ENCODE data around the gene TRIM77. TPM values are rescaled to one million over a fixed set of nuclear protein-coding genes. Genes with fewer than 3 reads are reported as not detected.
"Not testable (repeated sequence)": the region's sequence is repeated elsewhere in the genome, so short reads cannot be mapped to it uniquely, and the experiment has no call there.

The TRIM77 gene, protein sequence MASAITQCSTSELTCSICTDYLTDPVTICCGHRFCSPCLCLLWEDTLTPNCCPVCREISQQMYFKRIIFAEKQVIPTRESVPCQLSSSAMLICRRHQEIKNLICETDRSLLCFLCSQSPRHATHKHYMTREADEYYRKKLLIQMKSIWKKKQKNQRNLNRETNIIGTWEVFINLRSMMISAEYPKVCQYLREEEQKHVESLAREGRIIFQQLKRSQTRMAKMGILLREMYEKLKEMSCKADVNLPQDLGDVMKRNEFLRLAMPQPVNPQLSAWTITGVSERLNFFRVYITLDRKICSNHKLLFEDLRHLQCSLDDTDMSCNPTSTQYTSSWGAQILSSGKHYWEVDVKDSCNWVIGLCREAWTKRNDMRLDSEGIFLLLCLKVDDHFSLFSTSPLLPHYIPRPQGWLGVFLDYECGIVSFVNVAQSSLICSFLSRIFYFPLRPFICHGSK
- total RNA-seq (not detected), polyA plus RNA-seq (not detected)

- H3K27ac ChIP-seq (ENCODE audit: low read depth); H3K4me3 ChIP-seq (ENCODE audit: low read depth, low read length); H3K36me3 ChIP-seq (ENCODE audit: insufficient read depth); H3K4me1 ChIP-seq (ENCODE audit: insufficient read depth); DNase-seq (ENCODE audit: extremely low spot score): not testable (repeated sequence)
- 87% methylated on average over 2 of the region's 2 CpGs for WGBS
These were observed at the start of gene TRIM77 for GRCh38 chr11:89709999-89710398. TRIM77 (plus strand) TSS chr11:89710299; CDS start chr11:89710299, 0 bp downstream.

DNA sequence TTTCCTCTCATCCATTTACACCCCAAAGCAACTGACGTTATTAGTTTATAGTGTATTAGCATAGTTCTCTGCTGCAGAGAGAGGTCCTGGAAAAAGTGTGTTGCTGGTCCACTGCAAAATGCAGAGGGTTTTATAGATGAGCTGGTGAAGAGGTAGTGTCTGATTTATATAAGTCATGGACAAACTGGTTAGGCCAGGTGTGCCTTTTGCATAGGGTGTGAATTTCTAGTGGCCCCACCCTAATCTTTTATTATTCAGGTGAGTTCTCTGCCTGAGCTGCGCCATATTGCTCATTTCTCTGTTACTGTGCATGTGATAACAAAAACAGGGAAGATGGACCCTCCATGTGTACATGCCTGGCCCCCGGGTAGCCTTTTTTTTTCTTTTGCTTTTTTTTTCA, 43.1 kb upstream of the TRIM77 start:
- WGBS = 81% methylated on average over 3 of the region's 3 CpGs
- H3K4me1 ChIP-seq (ENCODE audit: insufficient read depth) = no peaks in the 10 kb centered on the region
- no peak for DNase-seq (ENCODE audit: extremely low spot score)
- H3K36me3 ChIP-seq (ENCODE audit: insufficient read depth) = no peaks in the 10 kb centered on the region
- no peak overlapping the region for H3K4me3 ChIP-seq (ENCODE audit: low read depth, low read length)
- no peak overlapping the region for H3K27ac ChIP-seq (ENCODE audit: low read depth)

DNA sequence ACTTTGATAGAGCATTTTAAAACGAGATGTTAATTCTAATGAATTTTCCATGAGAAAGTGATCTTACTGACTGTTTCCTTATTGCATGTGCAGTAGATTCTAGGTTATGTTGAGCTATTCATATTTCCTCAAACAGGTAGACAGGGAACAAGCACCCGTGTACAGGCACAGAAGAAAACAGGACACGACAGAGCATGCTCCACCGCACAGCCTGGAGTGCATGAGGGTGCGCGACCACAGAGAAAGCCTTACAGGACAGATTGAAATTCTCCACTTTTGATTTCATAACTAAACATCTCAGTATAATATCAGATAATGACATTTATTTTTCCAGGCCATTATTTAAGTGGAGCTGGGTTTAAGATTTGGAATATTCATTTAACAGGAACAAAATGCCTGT, 41.9 kb upstream of the TRIM77 start:
- not testable (repeated sequence) for H3K27ac ChIP-seq (ENCODE audit: low read depth); H3K36me3 ChIP-seq (ENCODE audit: insufficient read depth); H3K4me1 ChIP-seq (ENCODE audit: insufficient read depth); DNase-seq (ENCODE audit: extremely low spot score); H3K4me3 ChIP-seq (ENCODE audit: low read depth, low read length)
- 63% methylated on average over 6 of the region's 6 CpGs for WGBS

- not testable (repeated sequence) for DNase-seq (ENCODE audit: extremely low spot score); H3K4me1 ChIP-seq (ENCODE audit: insufficient read depth); H3K4me3 ChIP-seq (ENCODE audit: low read depth, low read length); H3K27ac ChIP-seq (ENCODE audit: low read depth); H3K36me3 ChIP-seq (ENCODE audit: insufficient read depth)
These were observed 40.5 kb upstream of the TRIM77 start for GRCh38 chr11:89669586-89669985.

DNA sequence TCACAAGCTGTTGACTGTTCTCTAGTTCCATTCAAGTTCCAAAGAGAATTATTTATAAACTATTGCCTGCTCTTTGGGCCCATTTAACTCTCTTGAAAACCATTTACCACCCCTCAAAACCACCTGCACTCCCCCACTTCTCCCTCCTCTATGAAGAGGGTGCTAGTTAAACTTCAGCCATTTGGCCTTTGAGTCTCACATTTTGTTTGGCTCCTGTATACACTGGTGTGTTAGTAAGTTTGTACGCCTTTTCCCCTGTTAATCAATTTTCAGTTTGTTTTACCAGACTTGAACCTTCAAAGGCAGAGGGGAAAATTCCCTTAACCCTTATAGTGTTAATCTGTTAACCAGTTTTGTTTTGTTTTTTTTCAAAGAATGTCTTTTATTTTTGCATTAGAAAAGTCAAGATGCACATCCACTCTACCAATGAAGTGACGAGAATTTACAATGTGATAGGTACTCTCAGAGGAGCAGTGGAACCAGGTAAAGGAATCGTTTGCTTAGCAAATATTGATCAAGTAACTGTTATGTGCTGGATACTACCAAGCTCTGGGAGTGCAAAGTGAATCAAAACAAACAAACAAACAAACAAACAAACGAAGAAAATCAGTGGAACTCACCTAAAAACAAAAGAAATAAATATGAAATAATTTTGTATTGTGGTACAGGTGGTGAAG, 40.0 kb upstream of the TRIM77 start:
- H3K4me3 ChIP-seq (ENCODE audit: low read depth, low read length); H3K27ac ChIP-seq (ENCODE audit: low read depth); H3K36me3 ChIP-seq (ENCODE audit: insufficient read depth); DNase-seq (ENCODE audit: extremely low spot score); H3K4me1 ChIP-seq (ENCODE audit: insufficient read depth): not testable (repeated sequence)
- 69% methylated on average over 4 of the region's 4 CpGs for WGBS

DNA sequence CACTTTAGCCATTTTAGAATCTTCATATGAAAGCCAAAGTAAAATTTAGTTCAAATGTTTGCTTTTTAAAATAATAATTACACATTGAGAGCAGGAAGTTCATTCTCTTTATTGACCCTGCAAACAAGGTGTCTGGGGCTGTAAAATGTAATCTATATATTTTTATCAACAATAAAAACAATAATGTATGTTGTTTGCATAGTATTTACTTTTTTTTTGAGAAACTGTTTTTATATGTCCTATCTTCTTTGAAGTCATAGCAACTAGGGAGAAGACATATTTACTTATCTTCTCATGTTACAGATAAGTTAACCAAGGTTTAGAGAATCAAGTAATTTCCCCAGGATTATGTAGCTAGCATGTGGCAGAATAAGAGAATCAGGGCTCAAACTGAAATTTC, 37.6 kb upstream of the TRIM77 start:
- DNase-seq (ENCODE audit: extremely low spot score); H3K27ac ChIP-seq (ENCODE audit: low read depth); H3K36me3 ChIP-seq (ENCODE audit: insufficient read depth); H3K4me1 ChIP-seq (ENCODE audit: insufficient read depth); H3K4me3 ChIP-seq (ENCODE audit: low read depth, low read length): not testable (repeated sequence)

GRCh38 chr11:89673380-89673779, 36.7 kb upstream of the TRIM77 start:
- not testable (repeated sequence) for H3K27ac ChIP-seq (ENCODE audit: low read depth); H3K4me1 ChIP-seq (ENCODE audit: insufficient read depth); DNase-seq (ENCODE audit: extremely low spot score); H3K36me3 ChIP-seq (ENCODE audit: insufficient read depth); H3K4me3 ChIP-seq (ENCODE audit: low read depth, low read length)
- WGBS = 38% methylated on average over 2 of the region's 2 CpGs

DNA sequence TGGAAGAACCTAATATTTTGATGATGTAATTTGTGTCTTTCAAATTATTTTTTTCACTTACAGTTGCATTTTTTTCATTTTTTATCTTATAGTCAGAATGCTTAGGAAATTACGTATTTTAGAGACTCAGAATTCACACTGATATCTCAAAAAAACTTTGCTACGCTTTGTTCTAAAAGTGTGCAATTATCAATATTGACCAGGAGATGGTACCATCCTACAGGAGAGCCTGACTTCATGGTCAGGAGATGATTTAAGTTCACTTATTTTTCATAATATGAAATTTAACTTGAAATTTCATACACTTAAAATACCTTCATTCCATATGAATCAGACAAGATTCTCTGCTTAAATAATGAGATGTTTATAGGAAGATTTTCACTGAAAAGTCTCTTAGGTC, 34.7 kb upstream of the TRIM77 start:
- not testable (repeated sequence) for H3K36me3 ChIP-seq (ENCODE audit: insufficient read depth); H3K4me1 ChIP-seq (ENCODE audit: insufficient read depth); H3K27ac ChIP-seq (ENCODE audit: low read depth); DNase-seq (ENCODE audit: extremely low spot score); H3K4me3 ChIP-seq (ENCODE audit: low read depth, low read length)
- 42% methylated on average over 2 of the region's 2 CpGs for WGBS

DNA sequence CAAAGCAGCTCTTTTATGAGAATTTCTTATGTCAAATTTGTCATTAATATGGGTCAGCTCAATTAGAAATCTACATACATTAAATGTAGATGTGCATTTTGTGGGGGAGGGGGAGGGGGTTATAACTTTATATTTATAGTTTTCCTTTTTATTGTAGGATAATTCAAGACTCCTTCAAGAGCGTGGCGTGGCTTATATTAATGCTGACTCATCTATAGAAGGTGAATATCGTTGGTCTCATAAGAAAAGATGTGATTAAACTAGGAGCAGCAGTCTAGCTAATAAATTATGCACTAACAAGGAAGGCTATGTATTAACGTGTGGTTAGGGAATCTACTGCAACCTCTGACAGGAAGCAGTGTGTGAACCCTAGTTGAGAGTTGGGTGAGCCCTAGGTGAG, 34.2 kb upstream of the TRIM77 start:
- not testable (repeated sequence) for H3K4me3 ChIP-seq (ENCODE audit: low read depth, low read length); H3K4me1 ChIP-seq (ENCODE audit: insufficient read depth); H3K27ac ChIP-seq (ENCODE audit: low read depth); DNase-seq (ENCODE audit: extremely low spot score); H3K36me3 ChIP-seq (ENCODE audit: insufficient read depth)
- 47% methylated on average over 4 of the region's 4 CpGs for WGBS

DNA sequence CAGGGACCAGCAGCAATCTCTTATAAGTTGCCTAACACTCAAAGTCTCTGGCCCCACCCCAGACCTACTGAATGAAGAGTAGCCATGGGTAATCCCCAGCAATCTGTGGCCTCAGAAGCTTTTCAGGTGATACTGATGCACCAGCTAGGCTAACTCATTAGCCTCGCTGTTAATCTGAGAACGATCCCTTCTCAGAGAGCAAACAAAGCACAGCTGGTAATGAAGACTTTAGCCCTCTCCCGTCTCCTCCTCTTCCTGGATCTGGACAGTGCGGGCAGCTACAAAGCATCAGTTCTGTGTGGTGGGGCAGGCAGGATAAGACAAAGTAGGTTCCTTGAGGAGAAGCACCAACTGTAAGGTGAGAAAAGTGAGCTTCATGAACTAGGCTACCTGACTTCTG, 3.0 kb upstream of the TRIM77 start:
- not testable (repeated sequence) for H3K4me3 ChIP-seq (ENCODE audit: low read depth, low read length); H3K4me1 ChIP-seq (ENCODE audit: insufficient read depth); H3K27ac ChIP-seq (ENCODE audit: low read depth); DNase-seq (ENCODE audit: extremely low spot score); H3K36me3 ChIP-seq (ENCODE audit: insufficient read depth)
- WGBS = 63% methylated on average over 3 of the region's 4 CpGs

DNA sequence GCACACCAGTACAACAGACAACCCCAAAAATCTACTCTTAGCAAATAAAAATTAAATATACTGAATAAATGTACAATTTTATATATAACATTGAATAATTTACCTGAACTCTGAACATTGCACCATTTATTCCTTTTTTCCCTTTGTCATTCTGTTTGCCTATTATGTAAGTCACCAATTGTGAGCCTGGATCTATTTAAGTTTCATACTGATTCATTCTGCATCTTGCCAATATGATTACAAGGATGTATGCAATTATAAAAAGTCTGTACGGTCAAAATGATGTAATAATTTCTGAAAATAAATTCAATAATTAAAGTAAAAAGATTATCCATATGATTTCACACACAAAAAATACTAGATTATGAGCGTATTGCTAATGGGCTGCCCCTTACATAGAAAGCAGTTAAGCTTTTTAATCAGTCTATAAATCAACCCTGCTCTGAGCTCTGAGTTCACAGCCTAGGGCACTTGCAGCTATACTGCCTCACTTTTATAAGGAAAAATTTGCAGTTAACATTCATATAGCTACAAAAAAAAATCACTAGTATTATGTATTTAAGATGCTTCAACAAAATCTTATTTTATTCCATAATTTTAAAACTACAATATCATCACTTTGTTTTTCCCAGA, 14.9 kb downstream of the TRIM77 start:
- H3K27ac ChIP-seq (ENCODE audit: low read depth); H3K4me1 ChIP-seq (ENCODE audit: insufficient read depth); DNase-seq (ENCODE audit: extremely low spot score); H3K4me3 ChIP-seq (ENCODE audit: low read depth, low read length); H3K36me3 ChIP-seq (ENCODE audit: insufficient read depth): not testable (repeated sequence)
- 39% methylated on average over 2 of the region's 2 CpGs for WGBS

GRCh38 chr11:89730215-89730614, 20.1 kb downstream of the TRIM77 start:
- DNase-seq (ENCODE audit: extremely low spot score); H3K27ac ChIP-seq (ENCODE audit: low read depth); H3K4me1 ChIP-seq (ENCODE audit: insufficient read depth); H3K4me3 ChIP-seq (ENCODE audit: low read depth, low read length); H3K36me3 ChIP-seq (ENCODE audit: insufficient read depth): not testable (repeated sequence)
- WGBS = 91% methylated on average over 23 of the region's 23 CpGs

DNA sequence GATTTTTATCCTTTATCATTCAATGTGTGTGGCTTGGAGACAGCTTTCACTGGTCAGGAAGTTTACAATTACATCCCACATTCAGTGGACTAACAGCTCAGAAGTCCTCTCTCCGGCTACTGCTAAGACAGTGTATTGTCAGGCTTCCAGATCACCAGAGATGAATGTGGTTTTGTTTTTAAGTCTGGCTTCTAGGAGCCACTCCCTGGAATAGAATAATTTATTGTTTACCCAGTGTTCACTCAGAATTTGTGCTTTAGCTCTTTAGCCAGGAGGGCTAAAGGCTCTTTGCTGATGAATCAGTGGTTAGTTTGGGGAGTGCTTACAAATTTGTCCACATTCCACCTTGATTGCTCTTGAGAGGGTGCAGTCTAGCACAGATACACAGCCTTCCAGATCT, 26.5 kb downstream of the TRIM77 start:
- 21% methylated on average over 1 of the region's 1 CpG for WGBS
- no peak overlapping the region for H3K27ac ChIP-seq (ENCODE audit: low read depth)
- DNase-seq (ENCODE audit: extremely low spot score) = no peak
- H3K4me1 ChIP-seq (ENCODE audit: insufficient read depth) = no peaks in the 10 kb centered on the region
- no peaks in the 10 kb centered on the region for H3K36me3 ChIP-seq (ENCODE audit: insufficient read depth)
- no peak overlapping the region for H3K4me3 ChIP-seq (ENCODE audit: low read depth, low read length)

- no peak overlapping the region for H3K27ac ChIP-seq (ENCODE audit: low read depth)
- no peaks in the 10 kb centered on the region for H3K36me3 ChIP-seq (ENCODE audit: insufficient read depth)
- no peaks in the 10 kb centered on the region for H3K4me1 ChIP-seq (ENCODE audit: insufficient read depth)
- H3K4me3 ChIP-seq (ENCODE audit: low read depth, low read length) = no peak overlapping the region
- 90% methylated on average over 3 of the region's 3 CpGs for WGBS
- no peak for DNase-seq (ENCODE audit: extremely low spot score)
These were observed 27.0 kb downstream of the TRIM77 start for GRCh38 chr11:89737116-89737515.
